DMS 273 treated with DMSO at 0.1 percent for 48 hours (cell line): ENCODE measurements around the gene TBCD.
"Not testable (repeated sequence)": the region's sequence is repeated elsewhere in the genome, so short reads cannot be mapped to it uniquely, and the experiment has no call there.

Source experiments
- DNase-seq: peaks from one replicate; lab custom pipeline; 2025; lab: John Stamatoyannopoulos, UW

Gene TBCD

GRCh38 chr17:82974136-82974952, 222.5 kb downstream of the TBCD start:
- no peak for DNase-seq

DNA sequence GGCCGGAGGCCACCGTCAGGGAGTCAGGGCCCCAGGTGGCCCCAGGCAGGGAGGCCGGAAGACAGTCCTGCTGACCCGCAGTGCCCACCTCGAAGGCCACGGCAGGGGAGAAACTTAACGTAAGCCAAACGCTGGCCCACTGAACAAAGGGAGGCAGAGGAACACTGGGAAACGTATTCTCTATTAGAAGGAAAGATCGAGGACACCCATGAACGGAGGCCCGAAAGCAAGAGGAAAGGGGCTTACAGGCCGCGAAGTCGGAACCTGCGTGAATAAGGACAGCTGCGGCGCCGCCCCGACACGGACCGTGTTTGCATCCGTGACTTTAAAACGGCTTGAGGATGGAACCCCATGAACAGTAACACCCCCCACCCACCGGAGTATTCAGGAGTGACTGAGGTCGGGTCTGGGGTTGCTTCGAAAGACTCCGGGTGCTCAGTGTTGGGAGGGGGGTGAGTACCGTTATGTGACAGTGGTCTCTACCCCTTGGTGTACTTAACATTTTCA, 225.2 kb downstream of the TBCD start:
- no peak for DNase-seq

- DNase-seq, result no peak
Measured at GRCh38 chr17:82977606-82978005, 225.7 kb downstream of the TBCD start.

GRCh38 chr17:82978765-82979349, 227.0 kb downstream of the TBCD start:
- DNase-seq, result no peak

GRCh38 chr17:82979718-82980117, 227.9 kb downstream of the TBCD start:
- DNase-seq, result no peak

GRCh38 chr17:82980632-82981031, 228.8 kb downstream of the TBCD start:
- no peak for DNase-seq

DNA sequence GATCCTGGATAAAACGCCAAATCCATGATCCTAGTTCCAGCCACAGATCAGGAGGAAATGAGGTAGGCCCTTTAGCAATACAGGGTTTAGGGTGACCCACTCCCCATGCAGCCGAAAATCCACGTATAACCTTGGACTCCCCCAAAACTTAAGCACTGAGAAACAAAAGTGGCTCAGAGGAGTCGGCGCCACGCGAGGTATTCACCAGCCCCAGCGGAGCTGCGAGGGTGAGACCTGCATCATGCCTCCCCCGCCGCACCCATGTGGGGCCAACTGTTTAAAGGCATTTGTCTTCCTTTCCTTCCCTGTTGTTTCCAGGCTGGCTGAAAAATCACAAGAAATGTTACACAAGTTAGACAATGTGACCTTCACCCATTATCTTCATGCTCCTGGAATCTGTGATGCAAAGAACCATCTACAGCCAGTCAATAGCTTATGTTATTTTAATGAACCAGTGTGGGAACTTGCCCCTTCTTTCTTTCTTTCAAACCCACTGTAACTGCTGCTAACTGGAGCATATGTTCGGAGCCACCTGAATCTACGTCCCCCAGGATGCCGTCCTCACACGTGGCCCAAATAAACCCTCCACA, 229.4 kb downstream of the TBCD start:
- DNase-seq, result no peak

GRCh38 chr17:82983510-82984248, 231.8 kb downstream of the TBCD start:
- no peak for DNase-seq

- DNase-seq, result not testable (repeated sequence)
Measured at GRCh38 chr17:82984249-82984617, 232.4 kb downstream of the TBCD start.

GRCh38 chr17:82984751-82985427, 233.0 kb downstream of the TBCD start:
- no peak for DNase-seq

DNA sequence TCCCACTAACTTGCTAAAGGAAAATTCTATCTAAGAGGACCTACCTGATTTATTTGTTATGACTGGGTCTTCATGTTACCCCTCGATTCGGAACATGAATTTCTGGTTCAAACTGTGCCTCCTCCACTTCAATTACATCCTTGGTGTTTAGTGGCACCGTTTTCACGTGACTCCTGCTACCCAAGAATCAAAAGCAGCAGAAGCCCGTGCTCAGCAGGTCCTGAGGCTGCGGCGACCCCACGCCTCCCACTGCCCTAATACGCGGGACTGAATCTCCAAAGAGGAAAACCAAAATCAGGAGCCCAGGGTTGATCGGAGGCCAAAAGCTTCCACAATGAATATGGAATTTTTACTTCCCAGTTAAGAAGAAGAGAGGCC, 233.6 kb downstream of the TBCD start:
- DNase-seq, result no peak

GRCh38 chr17:82985973-82986372, 234.1 kb downstream of the TBCD start:
- DNase-seq, result no peak

- DNase-seq, result not testable (repeated sequence)
Measured at GRCh38 chr17:82989051-82989450, 237.2 kb downstream of the TBCD start.

DNA sequence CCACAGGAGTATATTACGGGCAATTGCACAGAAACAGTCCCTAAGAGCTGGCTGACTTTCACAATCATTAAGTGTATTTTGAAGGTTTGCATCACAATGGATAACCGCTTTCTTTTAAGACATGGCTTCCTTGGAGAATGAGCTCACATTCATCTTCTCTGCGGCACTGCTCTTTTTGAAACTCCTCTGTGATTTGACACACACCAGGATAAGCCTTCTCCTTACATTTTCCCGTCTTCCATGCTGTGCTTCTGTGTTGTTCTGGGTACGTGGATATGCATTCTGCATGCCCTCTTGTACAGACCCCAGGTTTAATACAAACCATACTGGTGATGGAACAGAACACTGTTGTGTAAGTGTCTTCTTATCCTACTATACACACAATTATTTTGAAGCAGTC, 238.0 kb downstream of the TBCD start:
- no peak for DNase-seq

DNA sequence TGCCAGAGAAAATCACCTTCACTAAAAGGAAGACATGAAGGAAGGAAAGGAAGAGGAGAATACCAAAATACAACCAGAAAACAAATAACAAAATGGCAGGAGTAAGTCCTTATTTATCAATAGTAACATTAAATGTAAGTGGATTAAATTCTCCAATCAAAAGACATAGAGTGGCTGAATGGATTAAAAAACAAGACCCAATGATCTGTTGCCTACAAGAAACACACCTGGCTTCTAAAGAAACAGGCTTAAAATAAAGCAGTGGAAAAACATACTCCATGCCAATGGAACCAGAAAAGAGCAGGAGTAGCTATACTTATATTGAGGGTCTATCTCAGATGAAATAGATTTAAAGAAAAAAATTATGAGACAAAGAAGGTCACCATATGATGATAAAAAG, 241.1 kb downstream of the TBCD start:
- DNase-seq, result no peak
